PC-9 (cell line): ENCODE results near the gene MCM8. TPM values are rescaled to one million over a fixed set of nuclear protein-coding genes. Genes with fewer than 3 reads are reported as not detected.

Source experiments
- BruUV-seq: library from RNA; stranded (reverse); fragments of 400-500 nt; replicated peaks from 2 replicates; lab custom pipeline; 2021; lab: Mats Ljungman, UMichigan
- CTCF ChIA-PET: fragments of 300-600 bp; sonication (Branson Sonifier 250); formaldehyde crosslinking; loops from one replicate; lab custom pipeline; 2022; ENCODE audit warnings: antibody characterized with exemption; lab: Charles Lee
- POLR2A ChIA-PET: fragments of 300-600 bp; sonication (Branson Sonifier 250); formaldehyde crosslinking; loops from one replicate; lab custom pipeline; 2022; ENCODE audit warnings: antibody characterized with exemption; ENCODE audit not compliant: unreplicated experiment; lab: Charles Lee
- DNase-seq, 2 experiments: peaks; one replicate each; pipeline versions ENCODE4 v3.0.0 to v3.0.0-alpha.2; 2015 to 2022; ENCODE audit warnings: mixed read lengths in 1 of 2
- H2AFZ ChIP-seq: fragments of 200-600 bp; sonication (generic); 2 replicates; pipeline ENCODE4 v1.8.1; 2017; ENCODE audit warnings: antibody characterized with exemption
- H3F3A ChIP-seq: fragments of 200-600 bp; sonication (generic); 2 replicates; pipeline ENCODE4 v1.8.1; 2017; ENCODE audit warnings: antibody characterized with exemption, mild to moderate bottlenecking, low read depth; ENCODE audit not compliant: insufficient read depth
- H3K27ac ChIP-seq: fragments of 200-600 bp; sonication (generic); 2 replicates; pipeline ENCODE4 v1.6.1; 2016; ENCODE audit warnings: mixed run types
- H3K27me3 ChIP-seq: fragments of 200-600 bp; sonication (generic); 2 replicates; pipeline ENCODE4 v1.6.1; 2016; ENCODE audit warnings: low read depth, mixed run types; ENCODE audit not compliant: insufficient read depth
- H3K36me3 ChIP-seq: fragments of 200-600 bp; sonication (generic); 2 replicates; pipeline ENCODE4 v1.6.1; 2016; ENCODE audit warnings: low read depth, mixed run types
- H3K4me1 ChIP-seq: fragments of 200-600 bp; sonication (generic); replicated peaks from 2 replicates; pipeline ENCODE4 v1.6.1; 2016; ENCODE audit warnings: mixed run types; ENCODE audit not compliant: insufficient read depth
- H3K4me2 ChIP-seq: fragments of 200-600 bp; sonication (generic); 2 replicates; pipeline ENCODE4 v1.6.1; 2017; ENCODE audit warnings: mixed run types
- H3K4me3 ChIP-seq: fragments of 200-600 bp; sonication (generic); 2 replicates; pipeline ENCODE4 v1.6.1; 2016; ENCODE audit warnings: mixed run types
- H3K79me2 ChIP-seq: fragments of 200-600 bp; sonication (generic); 2 replicates; pipeline ENCODE4 v1.6.1; 2017; ENCODE audit warnings: low read depth, mixed run types
- H3K9me2 ChIP-seq: fragments of 200-600 bp; sonication (generic); 2 replicates; pipeline ENCODE4 v1.8.1; 2017; ENCODE audit warnings: mild to moderate bottlenecking; ENCODE audit not compliant: insufficient read depth
- H3K9me3 ChIP-seq: fragments of 200-600 bp; sonication (generic); 2 replicates; pipeline ENCODE4 v1.8.1; 2016; ENCODE audit warnings: low read depth; ENCODE audit not compliant: insufficient read depth
- H4K20me1 ChIP-seq: fragments of 200-600 bp; sonication (generic); 2 replicates; pipeline ENCODE4 v1.8.1; 2017; ENCODE audit not compliant: insufficient read depth
- EZH2 ChIP-seq: fragments of 200-600 bp; sonication (generic); IDR thresholded peaks from 2 replicates; pipeline ENCODE4 v1.8.0; 2017; ENCODE audit warnings: antibody characterized with exemption, low read depth
- intact Hi-C: fragments of 100-400 bp; cut with micrococcal nuclease; formaldehyde crosslinking; loops from one replicate; pipeline ENCODE4 v1.10.0; 2022; ENCODE audit not compliant: unreplicated experiment
- total RNA-seq: library from RNA; stranded (reverse); gene quantifications from 2 replicates; pipeline ENCODE4 v1.2.3, GENCODE V29; 2021
- TF ChIP-seq, protein P1 (sequence below): fragments of 200-600 bp; sonication (generic); conservative IDR thresholded peaks from 2 replicates; pipeline ENCODE4 v1.6.1; 2017; ENCODE audit warnings: mixed run types, antibody characterized with exemption, mild to moderate bottlenecking, moderate library complexity

MCM8 gene
- total RNA-seq, 1 experiment from 2014 or later: 22.4 TPM

GRCh38 chr20:6007529-6008103 is 57.2 kb downstream of the MCM8 start:
- Histone ChIP-seq H3K4me1 (peaks cover 29% of the 10 kb centered on the region), H3K4me2 (peak overlapping the region; percentile 95), H3K4me3 (peak overlapping the region; percentile 97), H3K79me2 (peaks cover 51% of the 10 kb centered on the region), H3K27ac (no peak overlapping the region), H3K9me2 (no peaks in the 10 kb centered on the region), H3K36me3 (peaks cover 3% of the 10 kb centered on the region; the same call in 1 of the 2 replicates), H3K27me3 (no peaks in the 10 kb centered on the region), H3K9me3 (no peaks in the 10 kb centered on the region), H3F3A (peaks cover 26% of the 10 kb centered on the region), H2AFZ (no peak overlapping the region), H4K20me1 (peaks cover 38% of the 10 kb centered on the region)
- no peak for DNase-seq
- intact Hi-C loops: loop anchor here (1.0 kb wide), 2 partner anchors 67 to 478 kb away; no protein-coding TSS in a partner anchor
- no peak for TF ChIP-seq EZH2
- TF ChIP-seq, protein P1, sequence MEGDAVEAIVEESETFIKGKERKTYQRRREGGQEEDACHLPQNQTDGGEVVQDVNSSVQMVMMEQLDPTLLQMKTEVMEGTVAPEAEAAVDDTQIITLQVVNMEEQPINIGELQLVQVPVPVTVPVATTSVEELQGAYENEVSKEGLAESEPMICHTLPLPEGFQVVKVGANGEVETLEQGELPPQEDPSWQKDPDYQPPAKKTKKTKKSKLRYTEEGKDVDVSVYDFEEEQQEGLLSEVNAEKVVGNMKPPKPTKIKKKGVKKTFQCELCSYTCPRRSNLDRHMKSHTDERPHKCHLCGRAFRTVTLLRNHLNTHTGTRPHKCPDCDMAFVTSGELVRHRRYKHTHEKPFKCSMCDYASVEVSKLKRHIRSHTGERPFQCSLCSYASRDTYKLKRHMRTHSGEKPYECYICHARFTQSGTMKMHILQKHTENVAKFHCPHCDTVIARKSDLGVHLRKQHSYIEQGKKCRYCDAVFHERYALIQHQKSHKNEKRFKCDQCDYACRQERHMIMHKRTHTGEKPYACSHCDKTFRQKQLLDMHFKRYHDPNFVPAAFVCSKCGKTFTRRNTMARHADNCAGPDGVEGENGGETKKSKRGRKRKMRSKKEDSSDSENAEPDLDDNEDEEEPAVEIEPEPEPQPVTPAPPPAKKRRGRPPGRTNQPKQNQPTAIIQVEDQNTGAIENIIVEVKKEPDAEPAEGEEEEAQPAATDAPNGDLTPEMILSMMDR: no peak
- ChIA-PET CTCF (interaction anchor here (0.9 kb wide), 1 partner anchor 478 kb away, joined by 3 read pairs; no protein-coding TSS in a partner anchor), POLR2A (interaction anchor here (0.6 kb wide), 1 partner anchor 854 kb away, joined by 4 read pairs; no protein-coding TSS in a partner anchor)
- BruUV-seq: no TSS peak

DNA sequence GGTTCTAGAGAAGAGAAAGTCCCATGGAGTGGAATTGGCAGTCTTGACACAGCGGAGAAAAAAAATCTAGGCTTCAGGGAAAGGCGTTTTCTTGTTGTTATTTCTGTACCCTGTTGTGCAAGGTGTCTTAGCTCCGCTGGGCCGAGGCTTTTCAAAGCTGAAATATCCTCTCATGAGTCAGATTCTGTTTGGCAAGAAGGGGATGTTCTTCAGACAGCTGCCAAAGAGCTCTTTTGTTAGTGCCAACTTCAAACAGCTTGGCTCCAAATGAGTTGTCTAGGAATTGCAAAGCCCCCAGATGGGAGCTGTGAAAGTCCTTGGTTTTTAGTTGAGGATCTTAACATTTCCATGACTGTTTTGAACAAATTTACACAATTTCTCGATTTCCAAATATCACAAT is 57.8 kb downstream of the MCM8 start:
- Histone ChIP-seq H3K4me3 (peak overlapping the region; percentile 97; the same call in 1 of the 2 replicates), H3F3A (peaks cover 26% of the 10 kb centered on the region), H4K20me1 (peaks cover 38% of the 10 kb centered on the region), H3K27ac (no peak overlapping the region), H3K79me2 (peaks cover 51% of the 10 kb centered on the region), H3K4me1 (peaks cover 29% of the 10 kb centered on the region), H3K4me2 (peak overlapping the region; percentile 95), H3K9me2 (no peaks in the 10 kb centered on the region), H3K9me3 (no peaks in the 10 kb centered on the region), H3K36me3 (peaks cover 4% of the 10 kb centered on the region; the same call in 1 of the 2 replicates), H2AFZ (no peak overlapping the region), H3K27me3 (no peaks in the 10 kb centered on the region)
- TF ChIP-seq, protein P1: no peak
- TF ChIP-seq EZH2: no peak
- CTCF ChIA-PET: interaction anchor here (0.9 kb wide), 1 partner anchor 478 kb away, joined by 3 read pairs; no protein-coding TSS in a partner anchor
- BruUV-seq: no TSS peak
- intact Hi-C loops: loop anchor here (1.0 kb wide), 1 partner anchor 66 kb away; no protein-coding TSS in a partner anchor
- DNase-seq: peak; percentile 62 to 94
- POLR2A ChIA-PET: interaction anchor here (0.6 kb wide), 1 partner anchor 840 kb away, joined by 5 read pairs; no protein-coding TSS in a partner anchor

DNA sequence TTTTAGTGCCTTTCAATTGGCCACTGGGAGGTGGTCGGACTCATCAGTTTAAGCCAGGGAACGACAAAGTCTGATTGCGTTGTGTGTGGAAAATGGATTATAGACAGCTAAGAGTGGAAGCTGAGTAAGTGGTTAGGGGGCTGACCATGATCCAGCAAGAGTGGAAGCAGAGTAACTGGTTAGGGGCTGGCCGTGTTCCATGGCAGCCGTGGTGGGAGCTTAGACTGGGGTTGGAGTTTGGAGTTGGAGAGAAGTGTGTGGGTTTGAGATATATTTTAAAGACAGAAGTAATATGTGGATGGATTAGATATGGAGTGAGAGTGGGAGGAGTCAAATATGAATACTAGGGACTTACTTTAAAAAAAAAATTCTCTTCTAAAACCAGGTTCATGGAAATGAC is 61.7 kb downstream of the MCM8 start:
- peaks cover 15% of the 10 kb centered on the region; the same call in 1 of the 2 replicates for H3K36me3 ChIP-seq
- POLR2A ChIA-PET: no interaction called here
- no peak for TF ChIP-seq EZH2
- H3K9me2 ChIP-seq: no peaks in the 10 kb centered on the region
- no peak for DNase-seq
- intact Hi-C loops: no loop called here
- no TSS peak for BruUV-seq
- no peak overlapping the region for H3K4me2 ChIP-seq
- no peaks in the 10 kb centered on the region for H3K27me3 ChIP-seq
- CTCF ChIA-PET: no interaction called here
- H2AFZ ChIP-seq: no peak overlapping the region
- H4K20me1 ChIP-seq: peaks cover 31% of the 10 kb centered on the region
- H3K4me3 ChIP-seq: no peak overlapping the region
- H3K27ac ChIP-seq: no peak overlapping the region
- no peaks in the 10 kb centered on the region for H3K9me3 ChIP-seq
- H3F3A ChIP-seq: peaks cover 14% of the 10 kb centered on the region
- peaks cover 16% of the 10 kb centered on the region for H3K4me1 ChIP-seq
- H3K79me2 ChIP-seq: peaks cover 39% of the 10 kb centered on the region
